Stimulated activated CD4-positive, alpha-beta T cell treated with anti-CD3 and anti-CD28 coated beads, Interleukin-15, amount 100 ng/mL, for 48 hours (primary cell): ENCODE results near the gene CSMD2.

Source experiments
- DNase-seq, 2 donors: peaks; one replicate each; pipeline ENCODE4 v3.0.0-alpha.2; 2020; ENCODE audit warnings: low read depth in 2 of 2

Gene CSMD2

GRCh38 chr1:33819913-33820311, 345.1 kb downstream of the CSMD2 start:
- DNase-seq: no peak

GRCh38 chr1:33819290-33819912, 345.6 kb downstream of the CSMD2 start:
- DNase-seq: no peak

GRCh38 chr1:33818071-33818470, 347.0 kb downstream of the CSMD2 start:
- DNase-seq: no peak

GRCh38 chr1:33815061-33815460, 350.0 kb downstream of the CSMD2 start:
- DNase-seq: no peak

- no peak for DNase-seq
These were observed 350.9 kb downstream of the CSMD2 start for GRCh38 chr1:33814166-33814565.

- no peak for DNase-seq
These were observed 354.5 kb downstream of the CSMD2 start for GRCh38 chr1:33810571-33810970.

GRCh38 chr1:33805988-33806387, 359.0 kb downstream of the CSMD2 start:
- DNase-seq: no peak

- DNase-seq: no peak
These were observed 362.8 kb downstream of the CSMD2 start for GRCh38 chr1:33802268-33802667.

- DNase-seq: no peak
These were observed 367.2 kb downstream of the CSMD2 start for GRCh38 chr1:33797849-33798248.

- no peak for DNase-seq
These were observed 372.4 kb downstream of the CSMD2 start for GRCh38 chr1:33792651-33793050.

- no peak for DNase-seq
These were observed 372.8 kb downstream of the CSMD2 start for GRCh38 chr1:33792216-33792615.

GRCh38 chr1:33791251-33791650, 373.8 kb downstream of the CSMD2 start:
- DNase-seq: no peak

GRCh38 chr1:33790577-33790976, 374.5 kb downstream of the CSMD2 start:
- DNase-seq: no peak

- no peak for DNase-seq
These were observed 380.2 kb downstream of the CSMD2 start for GRCh38 chr1:33784876-33785275.

- DNase-seq: no peak
These were observed 382.3 kb downstream of the CSMD2 start for GRCh38 chr1:33782776-33783175.

GRCh38 chr1:33781652-33782051, 383.4 kb downstream of the CSMD2 start:
- DNase-seq: no peak

- no peak for DNase-seq
These were observed 387.7 kb downstream of the CSMD2 start for GRCh38 chr1:33777337-33777736.

- DNase-seq: no peak
These were observed 396.2 kb downstream of the CSMD2 start for GRCh38 chr1:33768821-33769220.

GRCh38 chr1:33768106-33768505, 396.9 kb downstream of the CSMD2 start:
- no peak for DNase-seq

- no peak for DNase-seq
These were observed 400.9 kb downstream of the CSMD2 start for GRCh38 chr1:33764149-33764548.

- no peak for DNase-seq
These were observed 401.6 kb downstream of the CSMD2 start for GRCh38 chr1:33763406-33763805.

GRCh38 chr1:33762962-33763361, 402.1 kb downstream of the CSMD2 start:
- DNase-seq: no peak

- DNase-seq: no peak
These were observed 402.8 kb downstream of the CSMD2 start for GRCh38 chr1:33762109-33762830.

GRCh38 chr1:33758698-33759097, 406.3 kb downstream of the CSMD2 start:
- no peak for DNase-seq
